Measurements from ENCODE around the gene IGSF6.
A peak's percentile ranks its signal among the peaks of the same experiment; 100 is the strongest.

The IGSF6 gene

GRCh38 chr16:21628772-21629171, 23.6 kb downstream of the IGSF6 start:
- Histone ChIP-seq H3K9ac (ENCODE audit: low read length in 2 of 2) (no peak overlapping the region), H3K27ac (ENCODE audit: low read length) (no peak overlapping the region), H3K36me3 (ENCODE audit: control insufficient read depth in 2 of 2, insufficient read depth in 2 of 2, low read length in 2 of 2) (peaks cover 10 to 20% of the 10 kb centered on the region in 2 donors), H3K4me3 (ENCODE audit: low read length in 2 of 2) (no peak overlapping the region), H3K27me3 (ENCODE audit: control insufficient read depth in 1 of 2, insufficient read depth in 2 of 2, low read length in 2 of 2) (no peaks in the 10 kb centered on the region), H3K9me3 (ENCODE audit: control insufficient read depth in 2 of 2, low read length in 2 of 2) (no peaks in the 10 kb centered on the region), H3K4me1 (ENCODE audit: control insufficient read depth, insufficient read depth, low read length) (peaks cover 5% of the 10 kb centered on the region)

- no peaks in the 10 kb centered on the region for H3K9me3 ChIP-seq (ENCODE audit: control insufficient read depth in 2 of 2, low read length in 2 of 2)
- H3K36me3 ChIP-seq (ENCODE audit: control insufficient read depth in 2 of 2, insufficient read depth in 2 of 2, low read length in 2 of 2), result peaks cover 10 to 20% of the 10 kb centered on the region in 2 donors
Measured at GRCh38 chr16:21628121-21628726, 24.2 kb downstream of the IGSF6 start.

GRCh38 chr16:21626659-21627277, 25.6 kb downstream of the IGSF6 start:
- H3K36me3 ChIP-seq (ENCODE audit: control insufficient read depth in 2 of 2, insufficient read depth in 2 of 2, low read length in 2 of 2), result peaks cover 10 to 20% of the 10 kb centered on the region in 2 donors
- no peaks in the 10 kb centered on the region for H3K27me3 ChIP-seq (ENCODE audit: control insufficient read depth in 1 of 2, insufficient read depth in 2 of 2, low read length in 2 of 2)
- no peak overlapping the region for H3K27ac ChIP-seq (ENCODE audit: low read length)
- peak overlapping the region in 1 of 2 donors; percentile 9 for H3K9ac ChIP-seq (ENCODE audit: low read length in 2 of 2)
- peak overlapping the region in 1 of 2 donors; percentile 8 for H3K4me3 ChIP-seq (ENCODE audit: low read length in 2 of 2)
- H3K4me1 ChIP-seq (ENCODE audit: control insufficient read depth, insufficient read depth, low read length), result peaks cover 5% of the 10 kb centered on the region
- no peaks in the 10 kb centered on the region for H3K9me3 ChIP-seq (ENCODE audit: control insufficient read depth in 2 of 2, low read length in 2 of 2)

More at GRCh38 chr16:21628121-21628726, 24.2 kb downstream of the IGSF6 start:
- Histone ChIP-seq H3K27ac (ENCODE audit: low read length) (no peak overlapping the region), H3K4me3 (ENCODE audit: low read length in 2 of 2) (no peak overlapping the region), H3K27me3 (ENCODE audit: control insufficient read depth in 1 of 2, insufficient read depth in 2 of 2, low read length in 2 of 2) (no peaks in the 10 kb centered on the region), H3K4me1 (ENCODE audit: control insufficient read depth, insufficient read depth, low read length) (peaks cover 5% of the 10 kb centered on the region), H3K9ac (ENCODE audit: low read length in 2 of 2) (no peak overlapping the region)

GRCh38 chr16:21625026-21625425, 27.4 kb downstream of the IGSF6 start:
- Histone ChIP-seq H3K27me3 (ENCODE audit: control insufficient read depth in 1 of 2, insufficient read depth in 2 of 2, low read length in 2 of 2) (no peaks in the 10 kb centered on the region), H3K36me3 (ENCODE audit: control insufficient read depth in 2 of 2, insufficient read depth in 2 of 2, low read length in 2 of 2) (peaks cover 10 to 21% of the 10 kb centered on the region in 2 donors), H3K27ac (ENCODE audit: low read length) (no peak overlapping the region), H3K4me1 (ENCODE audit: control insufficient read depth, insufficient read depth, low read length) (peaks cover 5% of the 10 kb centered on the region), H3K9me3 (ENCODE audit: control insufficient read depth in 2 of 2, low read length in 2 of 2) (no peaks in the 10 kb centered on the region), H3K4me3 (ENCODE audit: low read length in 2 of 2) (no peak overlapping the region), H3K9ac (ENCODE audit: low read length in 2 of 2) (no peak overlapping the region)

- Histone ChIP-seq H3K9ac (ENCODE audit: low read length in 2 of 2) (no peak overlapping the region), H3K4me1 (ENCODE audit: control insufficient read depth, insufficient read depth, low read length) (peaks cover 5% of the 10 kb centered on the region), H3K4me3 (ENCODE audit: low read length in 2 of 2) (no peak overlapping the region), H3K27me3 (ENCODE audit: control insufficient read depth in 1 of 2, insufficient read depth in 2 of 2, low read length in 2 of 2) (no peaks in the 10 kb centered on the region), H3K27ac (ENCODE audit: low read length) (no peak overlapping the region), H3K9me3 (ENCODE audit: control insufficient read depth in 2 of 2, low read length in 2 of 2) (no peaks in the 10 kb centered on the region), H3K36me3 (ENCODE audit: control insufficient read depth in 2 of 2, insufficient read depth in 2 of 2, low read length in 2 of 2) (peaks cover 6 to 20% of the 10 kb centered on the region in 2 donors)
Measured at GRCh38 chr16:21622545-21622944, 29.9 kb downstream of the IGSF6 start.

- H3K9me3 ChIP-seq (ENCODE audit: control insufficient read depth in 2 of 2, low read length in 2 of 2), result no peaks in the 10 kb centered on the region
- H3K4me1 ChIP-seq (ENCODE audit: control insufficient read depth, insufficient read depth, low read length), result no peaks in the 10 kb centered on the region
- H3K9ac ChIP-seq (ENCODE audit: low read length in 2 of 2), result no peak overlapping the region
- H3K36me3 ChIP-seq (ENCODE audit: control insufficient read depth in 2 of 2, insufficient read depth in 2 of 2, low read length in 2 of 2), result peaks cover 6 to 14% of the 10 kb centered on the region in 2 donors
- H3K27ac ChIP-seq (ENCODE audit: low read length), result no peak overlapping the region
- H3K27me3 ChIP-seq (ENCODE audit: control insufficient read depth in 1 of 2, insufficient read depth in 2 of 2, low read length in 2 of 2), result no peaks in the 10 kb centered on the region
- H3K4me3 ChIP-seq (ENCODE audit: low read length in 2 of 2), result no peak overlapping the region
Measured at GRCh38 chr16:21620592-21620991, 31.8 kb downstream of the IGSF6 start.

GRCh38 chr16:21619765-21620425, 32.5 kb downstream of the IGSF6 start:
- no peak overlapping the region for H3K27ac ChIP-seq (ENCODE audit: low read length)
- H3K9ac ChIP-seq (ENCODE audit: low read length in 2 of 2), result no peak overlapping the region
- no peak overlapping the region for H3K4me3 ChIP-seq (ENCODE audit: low read length in 2 of 2)
- H3K9me3 ChIP-seq (ENCODE audit: control insufficient read depth in 2 of 2, low read length in 2 of 2), result no peaks in the 10 kb centered on the region
- H3K4me1 ChIP-seq (ENCODE audit: control insufficient read depth, insufficient read depth, low read length), result no peaks in the 10 kb centered on the region
- no peaks in the 10 kb centered on the region for H3K27me3 ChIP-seq (ENCODE audit: control insufficient read depth in 1 of 2, insufficient read depth in 2 of 2, low read length in 2 of 2)
- peaks cover 1 to 10% of the 10 kb centered on the region in 2 donors for H3K36me3 ChIP-seq (ENCODE audit: control insufficient read depth in 2 of 2, insufficient read depth in 2 of 2, low read length in 2 of 2)

GRCh38 chr16:21618281-21618680, 34.1 kb downstream of the IGSF6 start:
- H3K4me1 ChIP-seq (ENCODE audit: control insufficient read depth, insufficient read depth, low read length), result no peaks in the 10 kb centered on the region
- H3K9me3 ChIP-seq (ENCODE audit: control insufficient read depth in 2 of 2, low read length in 2 of 2), result no peaks in the 10 kb centered on the region
- H3K4me3 ChIP-seq (ENCODE audit: low read length in 2 of 2), result no peak overlapping the region
- H3K9ac ChIP-seq (ENCODE audit: low read length in 2 of 2), result no peak overlapping the region
- no peaks in the 10 kb centered on the region for H3K27me3 ChIP-seq (ENCODE audit: control insufficient read depth in 1 of 2, insufficient read depth in 2 of 2, low read length in 2 of 2)
- no peak overlapping the region for H3K27ac ChIP-seq (ENCODE audit: low read length)
- H3K36me3 ChIP-seq (ENCODE audit: control insufficient read depth in 2 of 2, insufficient read depth in 2 of 2, low read length in 2 of 2), result peaks cover 0 to 10% of the 10 kb centered on the region in 2 donors

- H3K36me3 ChIP-seq (ENCODE audit: control insufficient read depth in 2 of 2, insufficient read depth in 2 of 2, low read length in 2 of 2), result peaks cover 0 to 10% of the 10 kb centered on the region in 2 donors
- H3K27me3 ChIP-seq (ENCODE audit: control insufficient read depth in 1 of 2, insufficient read depth in 2 of 2, low read length in 2 of 2), result no peaks in the 10 kb centered on the region
- no peak overlapping the region for H3K27ac ChIP-seq (ENCODE audit: low read length)
- H3K9me3 ChIP-seq (ENCODE audit: control insufficient read depth in 2 of 2, low read length in 2 of 2), result no peaks in the 10 kb centered on the region
- no peak overlapping the region for H3K9ac ChIP-seq (ENCODE audit: low read length in 2 of 2)
- H3K4me3 ChIP-seq (ENCODE audit: low read length in 2 of 2), result no peak overlapping the region
- no peaks in the 10 kb centered on the region for H3K4me1 ChIP-seq (ENCODE audit: control insufficient read depth, insufficient read depth, low read length)
Measured at GRCh38 chr16:21617607-21618006, 34.8 kb downstream of the IGSF6 start.

- Histone ChIP-seq H3K27me3 (ENCODE audit: control insufficient read depth in 1 of 2, insufficient read depth in 2 of 2, low read length in 2 of 2) (no peaks in the 10 kb centered on the region), H3K4me1 (ENCODE audit: control insufficient read depth, insufficient read depth, low read length) (peaks cover 3% of the 10 kb centered on the region), H3K27ac (ENCODE audit: low read length) (no peak overlapping the region), H3K4me3 (ENCODE audit: low read length in 2 of 2) (no peak overlapping the region), H3K9ac (ENCODE audit: low read length in 2 of 2) (no peak overlapping the region), H3K9me3 (ENCODE audit: control insufficient read depth in 2 of 2, low read length in 2 of 2) (no peaks in the 10 kb centered on the region), H3K36me3 (ENCODE audit: control insufficient read depth in 2 of 2, insufficient read depth in 2 of 2, low read length in 2 of 2) (peaks cover 0 to 7% of the 10 kb centered on the region in 2 donors)
Measured at GRCh38 chr16:21614896-21615295, 37.5 kb downstream of the IGSF6 start.

GRCh38 chr16:21613781-21614180, 38.6 kb downstream of the IGSF6 start:
- Histone ChIP-seq H3K36me3 (ENCODE audit: control insufficient read depth in 2 of 2, insufficient read depth in 2 of 2, low read length in 2 of 2) (no peaks in the 10 kb centered on the region), H3K4me3 (ENCODE audit: low read length in 2 of 2) (no peak overlapping the region), H3K4me1 (ENCODE audit: control insufficient read depth, insufficient read depth, low read length) (peaks cover 3% of the 10 kb centered on the region), H3K9ac (ENCODE audit: low read length in 2 of 2) (no peak overlapping the region), H3K27me3 (ENCODE audit: control insufficient read depth in 1 of 2, insufficient read depth in 2 of 2, low read length in 2 of 2) (no peaks in the 10 kb centered on the region), H3K9me3 (ENCODE audit: control insufficient read depth in 2 of 2, low read length in 2 of 2) (no peaks in the 10 kb centered on the region), H3K27ac (ENCODE audit: low read length) (no peak overlapping the region)

Measured in stomach smooth muscle (tissue), 2 donors.